NOMO-1 treated with dmso at 0.1 percent for 144 hours (cell line): ENCODE measurements around the gene PMP22.
"Not testable (repeated sequence)": the region's sequence is repeated elsewhere in the genome, so short reads cannot be mapped to it uniquely, and the experiment has no call there.

Experiments used
- DNase-seq: peaks from one replicate; lab custom pipeline; 2025; ENCODE audit not compliant: unreplicated experiment; lab: John Stamatoyannopoulos, UW

PMP22 gene

DNA sequence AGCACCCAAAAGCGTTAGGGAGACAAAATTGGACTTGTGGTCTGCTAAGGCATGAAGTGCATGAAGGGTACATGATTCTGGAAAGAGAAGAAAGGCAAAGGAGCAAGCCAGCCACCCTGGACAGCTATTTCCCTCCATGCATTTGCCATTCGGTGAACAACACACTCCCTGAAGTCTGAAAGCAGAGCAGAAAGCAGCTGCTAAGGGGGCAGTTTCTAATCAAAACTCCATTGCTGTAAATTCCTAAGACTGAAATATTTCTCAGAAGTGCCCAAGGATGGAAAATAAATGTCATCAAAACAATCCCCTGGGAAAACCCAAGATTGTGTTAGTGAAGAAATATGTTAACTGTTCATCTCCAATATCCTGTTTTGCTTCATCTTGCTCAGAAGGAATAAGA, 44.3 kb downstream of the PMP22 start:
- no peak for DNase-seq

- DNase-seq = no peak
These were observed 48.6 kb downstream of the PMP22 start for GRCh38 chr17:15216481-15216880.

- DNase-seq = peak; percentile 4
These were observed 51.6 kb downstream of the PMP22 start for GRCh38 chr17:15213381-15214087.

DNA sequence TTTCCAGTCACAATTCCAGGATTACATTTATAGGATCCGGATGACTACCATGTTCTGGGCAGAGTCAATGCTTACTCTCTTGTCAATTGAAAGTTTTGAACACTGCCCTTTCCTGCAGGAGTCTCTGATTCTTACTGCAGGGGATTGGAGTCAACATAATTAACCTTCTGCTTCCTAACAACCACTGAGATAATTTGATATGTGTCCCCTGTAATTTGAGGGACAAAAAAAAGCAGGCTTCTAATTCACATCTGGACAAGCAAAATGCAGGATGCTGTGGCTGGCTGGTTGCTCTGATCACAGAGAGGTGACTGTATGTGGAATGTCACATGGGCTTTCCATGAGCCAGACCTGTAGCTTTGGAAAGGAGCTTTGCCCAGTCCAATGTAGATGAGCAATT, 54.9 kb downstream of the PMP22 start:
- no peak for DNase-seq

DNA sequence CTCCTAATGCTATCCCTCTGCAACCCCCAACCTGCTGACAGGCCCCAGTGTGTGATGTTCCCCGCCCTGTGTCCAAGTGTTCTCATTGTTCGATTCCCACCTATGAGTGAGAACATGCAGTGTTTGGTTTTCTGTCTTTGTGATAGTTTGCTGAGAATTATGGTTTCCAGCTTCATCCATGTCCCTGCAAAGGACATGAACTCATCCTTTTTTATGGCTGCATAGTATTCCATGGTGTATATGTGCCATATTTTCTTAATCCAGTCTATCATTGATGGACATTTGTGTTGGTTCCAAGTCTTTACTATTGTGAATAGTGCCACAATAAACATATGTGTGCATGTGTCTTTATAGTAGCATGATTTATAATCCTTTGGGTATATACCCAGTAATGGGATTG, 62.1 kb downstream of the PMP22 start:
- not testable (repeated sequence) for DNase-seq

- not testable (repeated sequence) for DNase-seq
These were observed 64.6 kb downstream of the PMP22 start for GRCh38 chr17:15200574-15200973.

- no peak for DNase-seq
These were observed 67.9 kb downstream of the PMP22 start for GRCh38 chr17:15197229-15197628.

GRCh38 chr17:15194859-15195277, 70.3 kb downstream of the PMP22 start:
- DNase-seq = no peak

DNA sequence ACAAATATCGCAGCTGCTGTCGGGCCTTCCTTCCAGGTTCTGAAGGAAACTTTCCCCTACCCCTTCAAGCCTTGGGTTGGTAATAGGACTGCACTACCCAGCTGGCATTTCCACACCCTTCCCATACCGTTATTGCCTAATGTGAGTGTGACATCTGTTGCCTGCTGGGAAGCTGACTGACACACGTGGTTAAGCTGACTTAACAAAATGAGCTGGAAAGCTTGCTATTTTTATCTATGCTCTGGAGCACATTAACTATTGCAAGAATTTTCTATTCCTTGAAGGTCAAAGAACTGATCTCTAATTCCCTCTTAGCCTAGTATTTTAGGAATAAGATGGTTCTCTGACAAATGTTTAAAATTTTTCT, 79.5 kb downstream of the PMP22 start:
- no peak for DNase-seq

DNA sequence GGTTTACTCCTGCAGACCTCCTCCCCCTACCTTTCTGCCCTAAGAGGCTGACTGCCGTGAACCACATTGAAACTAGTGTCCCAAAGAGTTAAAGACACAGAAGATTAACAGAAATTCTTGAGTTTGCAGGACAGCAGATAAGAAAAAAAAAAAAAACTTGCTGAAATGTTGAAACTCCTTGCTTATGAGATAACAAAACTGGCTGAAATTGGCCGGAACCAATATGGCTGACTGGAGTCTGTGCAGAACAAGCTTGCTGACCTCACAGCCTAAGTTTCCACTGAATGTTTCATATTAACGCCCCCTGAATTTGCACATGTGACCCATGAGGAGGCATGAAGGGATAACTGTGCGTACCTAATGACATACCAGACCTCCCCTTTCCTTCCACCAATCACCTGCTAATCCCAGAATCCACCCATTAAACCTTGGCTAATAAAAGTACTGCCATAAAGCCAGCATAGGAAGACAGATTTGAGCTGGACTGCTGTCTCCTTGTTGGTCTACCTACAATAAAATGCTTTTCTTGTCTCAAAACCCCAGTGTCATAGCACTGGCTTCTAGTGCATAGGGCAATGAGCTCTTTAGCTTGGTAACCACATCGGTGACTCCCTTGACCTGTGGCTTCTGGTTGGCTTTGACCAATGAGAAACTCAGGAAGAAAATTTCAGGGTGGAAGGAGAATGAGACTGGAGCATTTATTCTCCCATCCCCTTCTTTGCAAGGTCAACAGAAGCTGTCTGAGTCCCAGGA, 80.1 kb downstream of the PMP22 start:
- no peak for DNase-seq

DNA sequence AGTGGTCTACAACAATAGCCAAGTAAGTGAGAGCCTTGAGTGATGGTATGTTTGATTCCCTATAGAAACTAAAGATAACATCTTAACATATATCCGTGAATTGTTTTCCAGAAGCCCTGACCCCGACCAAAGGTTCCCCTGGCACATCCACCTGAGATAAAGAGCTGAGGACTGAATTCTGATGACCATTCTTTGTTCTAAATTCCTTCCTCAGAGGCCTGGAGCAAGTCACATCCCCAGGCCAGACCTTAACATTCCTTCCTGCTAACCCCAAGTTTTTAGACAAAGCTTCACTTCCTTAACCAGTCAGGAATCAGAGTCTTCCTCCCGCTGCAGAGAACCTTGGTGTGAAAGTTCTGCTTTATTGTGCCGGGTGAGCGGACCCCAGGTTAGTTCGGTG, 83.3 kb downstream of the PMP22 start:
- no peak for DNase-seq

- DNase-seq = no peak
These were observed 83.8 kb downstream of the PMP22 start for GRCh38 chr17:15181333-15181732.

DNA sequence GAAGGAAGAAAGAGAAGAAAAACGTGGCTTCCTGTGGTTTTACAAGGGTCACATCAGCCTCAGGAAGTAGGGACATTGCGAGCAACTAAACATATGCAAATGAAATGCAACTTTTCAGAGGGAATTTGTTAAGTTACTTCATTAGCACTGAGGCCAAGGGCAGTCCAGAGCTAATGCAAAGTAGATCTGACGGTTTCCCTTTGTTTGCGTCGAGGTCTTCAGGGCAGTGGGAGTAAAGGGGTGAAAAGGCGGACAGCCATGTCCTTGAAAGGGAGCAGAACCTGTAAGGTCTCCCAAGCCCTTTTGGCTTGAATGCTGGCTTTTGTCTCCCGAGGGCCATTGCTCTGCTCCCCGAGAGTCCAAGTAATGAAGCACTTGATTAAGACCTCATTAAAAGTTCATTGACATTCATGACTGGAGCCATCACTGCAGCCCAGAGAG, 85.0 kb downstream of the PMP22 start:
- DNase-seq = no peak
